ENCODE measurements around the gene VSTM4. TPM values are rescaled to one million over a fixed set of nuclear protein-coding genes. Genes with fewer than 3 reads are reported as not detected.

The VSTM4 gene
- total RNA-seq, 2 experiments from 2014 or later, result 0.10 TPM

GRCh38 chr10:49015700-49016099, 99.6 kb downstream of the VSTM4 start:
- Mint-ChIP-seq H3K36me3 (ENCODE audit: low read depth) (no peaks in the 10 kb centered on the region), H3K27me3 (peaks cover 13% of the 10 kb centered on the region), H3K9me3 (no peaks in the 10 kb centered on the region), H3K4me3 (no peak overlapping the region), H3K4me1 (no peaks in the 10 kb centered on the region), H3K27ac (no peak overlapping the region)
- CTCF ChIA-PET, result no interaction called here
- DNase-seq, result no peak
- POLR2A ChIA-PET, result no interaction called here

- Mint-ChIP-seq H3K27ac (no peak overlapping the region), H3K27me3 (peaks cover 5% of the 10 kb centered on the region), H3K9me3 (no peaks in the 10 kb centered on the region), H3K36me3 (ENCODE audit: low read depth) (no peaks in the 10 kb centered on the region), H3K4me1 (no peaks in the 10 kb centered on the region), H3K4me3 (no peak overlapping the region)
- CTCF ChIA-PET, result no interaction called here
- POLR2A ChIA-PET, result no interaction called here
- no peak for DNase-seq
These were observed 102.7 kb downstream of the VSTM4 start for GRCh38 chr10:49012603-49013002.

GRCh38 chr10:49011756-49012155, 103.6 kb downstream of the VSTM4 start:
- Mint-ChIP-seq H3K4me3 (no peak overlapping the region), H3K27me3 (peaks cover 5% of the 10 kb centered on the region), H3K27ac (no peak overlapping the region), H3K9me3 (no peaks in the 10 kb centered on the region), H3K36me3 (ENCODE audit: low read depth) (no peaks in the 10 kb centered on the region), H3K4me1 (no peaks in the 10 kb centered on the region)
- DNase-seq, result no peak
- POLR2A ChIA-PET, result no interaction called here
- CTCF ChIA-PET, result no interaction called here

- H3K27ac Mint-ChIP-seq, result no peak overlapping the region
These were observed 104.5 kb downstream of the VSTM4 start for GRCh38 chr10:49010865-49011264.

GRCh38 chr10:49010295-49010694, 105.0 kb downstream of the VSTM4 start:
- DNase-seq, result no peak
- H3K9me3 Mint-ChIP-seq, result no peaks in the 10 kb centered on the region
- no peaks in the 10 kb centered on the region for H3K36me3 Mint-ChIP-seq (ENCODE audit: low read depth)
- peaks cover 5% of the 10 kb centered on the region for H3K27me3 Mint-ChIP-seq
- H3K4me1 Mint-ChIP-seq, result no peaks in the 10 kb centered on the region
- POLR2A ChIA-PET, result no interaction called here
- no peak overlapping the region for H3K27ac Mint-ChIP-seq
- no peak overlapping the region for H3K4me3 Mint-ChIP-seq
- CTCF ChIA-PET, result no interaction called here

More at GRCh38 chr10:49010865-49011264, 104.5 kb downstream of the VSTM4 start:
- H3K4me3 Mint-ChIP-seq, result no peak overlapping the region
- DNase-seq, result no peak
- H3K9me3 Mint-ChIP-seq, result no peaks in the 10 kb centered on the region
- peaks cover 5% of the 10 kb centered on the region for H3K27me3 Mint-ChIP-seq
- ChIA-PET CTCF (no interaction called here), POLR2A (no interaction called here)
- H3K4me1 Mint-ChIP-seq, result no peaks in the 10 kb centered on the region
- H3K36me3 Mint-ChIP-seq (ENCODE audit: low read depth), result no peaks in the 10 kb centered on the region

- DNase-seq, result no peak
- Mint-ChIP-seq H3K27ac (no peak overlapping the region), H3K36me3 (ENCODE audit: low read depth) (no peaks in the 10 kb centered on the region), H3K9me3 (no peaks in the 10 kb centered on the region), H3K4me3 (no peak overlapping the region), H3K4me1 (no peaks in the 10 kb centered on the region), H3K27me3 (peaks cover 5% of the 10 kb centered on the region)
- ChIA-PET CTCF (no interaction called here), POLR2A (no interaction called here)
These were observed 105.9 kb downstream of the VSTM4 start for GRCh38 chr10:49009199-49009979.

GRCh38 chr10:49008505-49009198, 106.7 kb downstream of the VSTM4 start:
- Mint-ChIP-seq H3K27ac (no peak overlapping the region), H3K36me3 (ENCODE audit: low read depth) (no peaks in the 10 kb centered on the region), H3K4me3 (no peak overlapping the region), H3K9me3 (no peaks in the 10 kb centered on the region), H3K27me3 (peaks cover 5% of the 10 kb centered on the region), H3K4me1 (no peaks in the 10 kb centered on the region)
- CTCF ChIA-PET, result no interaction called here
- DNase-seq, result no peak
- POLR2A ChIA-PET, result no interaction called here

- H3K27me3 Mint-ChIP-seq, result peaks cover 5% of the 10 kb centered on the region
- no peak for DNase-seq
- H3K4me1 Mint-ChIP-seq, result no peaks in the 10 kb centered on the region
- H3K36me3 Mint-ChIP-seq (ENCODE audit: low read depth), result no peaks in the 10 kb centered on the region
- H3K27ac Mint-ChIP-seq, result no peak overlapping the region
- ChIA-PET POLR2A (no interaction called here), CTCF (no interaction called here)
- H3K4me3 Mint-ChIP-seq, result no peak overlapping the region
- H3K9me3 Mint-ChIP-seq, result no peaks in the 10 kb centered on the region
These were observed 107.2 kb downstream of the VSTM4 start for GRCh38 chr10:49008091-49008490.

- ChIA-PET CTCF (no interaction called here), POLR2A (no interaction called here)
- no peak for DNase-seq
- H3K4me3 Mint-ChIP-seq, result no peak overlapping the region
- H3K27ac Mint-ChIP-seq, result no peak overlapping the region
- no peaks in the 10 kb centered on the region for H3K36me3 Mint-ChIP-seq (ENCODE audit: low read depth)
- H3K4me1 Mint-ChIP-seq, result no peaks in the 10 kb centered on the region
- no peaks in the 10 kb centered on the region for H3K27me3 Mint-ChIP-seq
- no peaks in the 10 kb centered on the region for H3K9me3 Mint-ChIP-seq
These were observed 108.2 kb downstream of the VSTM4 start for GRCh38 chr10:49007129-49007528.

GRCh38 chr10:49005270-49005669, 110.1 kb downstream of the VSTM4 start:
- H3K4me3 Mint-ChIP-seq, result no peak overlapping the region
- no peaks in the 10 kb centered on the region for H3K36me3 Mint-ChIP-seq (ENCODE audit: low read depth)
- no peaks in the 10 kb centered on the region for H3K4me1 Mint-ChIP-seq
- H3K9me3 Mint-ChIP-seq, result no peaks in the 10 kb centered on the region
- CTCF ChIA-PET, result no interaction called here
- POLR2A ChIA-PET, result no interaction called here
- no peak for DNase-seq
- no peaks in the 10 kb centered on the region for H3K27me3 Mint-ChIP-seq
- no peak overlapping the region for H3K27ac Mint-ChIP-seq

- no peaks in the 10 kb centered on the region for H3K27me3 Mint-ChIP-seq
- H3K4me3 Mint-ChIP-seq, result no peak overlapping the region
- no peaks in the 10 kb centered on the region for H3K4me1 Mint-ChIP-seq
- no peaks in the 10 kb centered on the region for H3K36me3 Mint-ChIP-seq (ENCODE audit: low read depth)
- ChIA-PET CTCF (no interaction called here), POLR2A (no interaction called here)
- no peaks in the 10 kb centered on the region for H3K9me3 Mint-ChIP-seq
- no peak for DNase-seq
- H3K27ac Mint-ChIP-seq, result no peak overlapping the region
These were observed 113.3 kb downstream of the VSTM4 start for GRCh38 chr10:49001870-49002672.

GRCh38 chr10:49001402-49001801, 113.9 kb downstream of the VSTM4 start:
- no peaks in the 10 kb centered on the region for H3K27me3 Mint-ChIP-seq
- CTCF ChIA-PET, result no interaction called here
- no peak overlapping the region for H3K4me3 Mint-ChIP-seq
- DNase-seq, result no peak
- POLR2A ChIA-PET, result no interaction called here
- no peaks in the 10 kb centered on the region for H3K4me1 Mint-ChIP-seq
- no peak overlapping the region for H3K27ac Mint-ChIP-seq
- H3K9me3 Mint-ChIP-seq, result no peaks in the 10 kb centered on the region
- no peaks in the 10 kb centered on the region for H3K36me3 Mint-ChIP-seq (ENCODE audit: low read depth)

- Mint-ChIP-seq H3K27me3 (no peaks in the 10 kb centered on the region), H3K4me1 (no peaks in the 10 kb centered on the region), H3K36me3 (ENCODE audit: low read depth) (no peaks in the 10 kb centered on the region), H3K4me3 (no peak overlapping the region), H3K27ac (no peak overlapping the region), H3K9me3 (no peaks in the 10 kb centered on the region)
- POLR2A ChIA-PET, result no interaction called here
- CTCF ChIA-PET, result no interaction called here
- no peak for DNase-seq
These were observed 114.6 kb downstream of the VSTM4 start for GRCh38 chr10:49000437-49001398.
